ENCODE results near the gene E2F1. TPM values are rescaled to one million over a fixed set of nuclear protein-coding genes. Genes with fewer than 3 reads are reported as not detected.

Gene E2F1
- 22.3 to 29.6 TPM (median 27.4 TPM) in 5 replicates for total RNA-seq (2022; extraction: Qiagen RNA extraction)

DNA sequence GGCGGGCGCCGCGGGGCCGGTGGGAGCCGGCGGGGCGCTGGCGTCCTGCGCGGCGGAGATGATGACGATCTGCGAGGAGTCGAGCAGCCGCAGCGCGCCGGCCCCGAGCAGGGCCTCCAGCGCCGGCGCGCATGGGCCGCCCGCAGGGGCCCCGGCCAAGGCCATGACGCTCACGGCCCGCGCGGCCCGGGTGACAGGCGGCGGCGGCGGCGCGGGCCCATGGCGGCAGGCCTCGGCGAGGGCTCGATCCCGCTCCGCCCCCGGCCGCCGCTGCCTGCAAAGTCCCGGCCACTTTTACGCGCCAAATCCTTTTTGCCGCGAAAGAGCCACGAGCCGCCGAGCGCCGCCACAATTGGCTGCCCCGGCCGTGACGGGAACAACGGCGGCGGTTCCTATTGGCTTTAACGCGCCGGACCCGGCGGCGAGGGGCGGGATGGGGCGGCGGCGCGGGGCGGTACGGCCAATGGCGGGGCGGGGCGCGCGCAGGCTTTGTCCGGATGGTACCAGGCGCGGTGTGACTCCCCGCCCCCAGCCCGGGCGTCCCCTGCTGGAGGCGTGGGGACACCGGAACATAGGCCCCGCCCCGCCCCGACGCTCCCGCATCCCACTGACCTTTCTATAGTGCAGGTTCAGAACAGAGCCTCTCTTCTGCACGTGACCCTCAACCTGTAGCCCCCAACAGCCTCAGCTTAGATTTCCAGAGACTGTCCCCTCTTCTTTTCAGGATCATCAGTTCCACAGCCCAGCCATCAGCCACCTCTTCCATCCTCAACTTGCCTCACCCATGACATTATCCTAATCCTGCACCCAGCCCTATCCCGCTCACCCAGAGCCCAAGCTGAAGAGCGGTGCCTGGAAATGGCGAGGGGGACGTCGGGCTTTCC lies at the start of gene E2F1:
Gene E2F1 (minus strand): TSS at position 286 of the 884 bp plus-strand sequence. CDS start 121 bp downstream, at position 165.

GRCh38 chr20:33731693-33732165 lies 45.5 kb upstream of the E2F1 start, which contains the start of gene ZNF341:
Gene ZNF341 (plus strand): TSS chr20:33731996. CDS start chr20:33732022, 26 bp downstream.

GRCh38 chr20:33719989-33720709 lies 34.0 kb upstream of the E2F1 start, which contains the start of gene PXMP4:
Gene PXMP4 (minus strand): TSS chr20:33720310. CDS start chr20:33720207, 103 bp downstream.

DNA sequence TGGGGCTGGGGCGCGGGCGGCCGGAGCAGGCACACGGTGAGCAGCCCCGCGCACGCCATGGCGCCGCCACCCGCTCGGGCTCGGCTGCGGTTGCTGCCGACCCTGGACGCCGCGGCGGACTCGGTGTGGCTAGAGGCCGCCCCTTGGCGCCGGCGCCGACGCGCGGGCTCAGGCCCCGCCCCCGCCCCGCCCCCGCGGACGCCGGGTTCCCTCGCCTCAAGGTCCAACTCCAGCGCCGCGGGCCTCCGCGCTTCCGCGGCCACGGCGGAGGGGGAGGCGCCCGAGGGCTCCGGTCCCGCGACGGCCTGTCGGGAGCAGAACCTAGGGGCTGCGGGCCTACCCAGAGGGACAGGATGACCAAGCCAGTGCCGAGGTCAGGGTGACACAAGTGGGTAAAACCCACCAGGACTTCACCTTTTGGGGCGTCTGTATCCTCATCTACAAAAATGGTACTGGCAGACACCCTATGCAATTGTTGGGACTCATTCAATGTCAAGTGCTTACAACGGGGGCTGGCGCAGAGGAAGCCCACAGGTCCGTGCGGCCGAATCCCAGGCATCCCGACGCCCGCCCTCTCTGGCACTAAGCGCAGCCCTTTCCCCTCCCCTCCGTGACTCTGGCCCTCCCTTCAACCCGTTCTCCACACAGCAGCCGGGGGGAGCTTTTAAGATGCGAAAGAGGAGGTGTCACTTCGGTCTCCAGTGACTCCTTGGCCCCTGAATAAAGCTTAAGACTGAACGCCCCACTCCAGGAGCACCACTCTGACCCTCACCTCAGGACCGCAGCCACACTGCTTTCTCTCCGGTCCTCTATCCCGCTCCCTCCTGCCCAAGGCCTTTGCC lies 11.7 kb downstream of the E2F1 start, which contains the start of gene NECAB3:
Gene NECAB3 (minus strand): TSS at position 135 of the 842 bp plus-strand sequence. CDS start 76 bp downstream, at position 59.

GRCh38 chr20:33666293-33667244 lies 19.6 kb downstream of the E2F1 start, which contains the start of gene ACTL10:
Gene ACTL10 (plus strand): TSS chr20:33666943. CDS start chr20:33667498, 555 bp downstream.

GRCh38 chr20:33662172-33662571 lies 24.0 kb downstream of the E2F1 start, which contains the start of gene C20orf144:
Gene C20orf144 (plus strand): TSS chr20:33662327. CDS start chr20:33662346, 19 bp downstream.

Other genes with a start within 250 kb of the E2F1 start
- gene SNTA1, start 242.6 kb downstream of the E2F1 start, total RNA-seq (2022; extraction: Qiagen RNA extraction) = 9.3 to 12.0 TPM (median 10.6 TPM) in 5 replicates
- gene CBFA2T2, start 196.3 kb downstream of the E2F1 start, total RNA-seq (2022; extraction: Qiagen RNA extraction) = 4.6 to 5.8 TPM (median 5.6 TPM) in 5 replicates
- gene C20orf144, start 24.1 kb downstream of the E2F1 start, total RNA-seq (2022; extraction: Qiagen RNA extraction) = 0.05 to 0.13 TPM (median 0.08 TPM) in 5 replicates
- 0.06 TPM in 2 of 5 replicates, not detected in the others for gene ACTL10, start 19.4 kb downstream of the E2F1 start, total RNA-seq (2022; extraction: Qiagen RNA extraction)
- 9.1 to 12.8 TPM (median 11.3 TPM) in 5 replicates for gene NECAB3, start 12.0 kb downstream of the E2F1 start, total RNA-seq (2022; extraction: Qiagen RNA extraction)
- gene PXMP4, start 33.9 kb upstream of the E2F1 start, total RNA-seq (2022; extraction: Qiagen RNA extraction) = 4.8 to 6.9 TPM (median 6.4 TPM) in 5 replicates
- gene ZNF341, start 45.6 kb upstream of the E2F1 start, total RNA-seq (2022; extraction: Qiagen RNA extraction) = 3.1 to 4.2 TPM (median 3.7 TPM) in 5 replicates
- gene CHMP4B, start 125.0 kb upstream of the E2F1 start, total RNA-seq (2022; extraction: Qiagen RNA extraction) = 140 to 159 TPM (median 152 TPM) in 5 replicates